Measurements from ENCODE around the gene PACS2.

GRCh38 chr14:105287249-105288102 lies 27.1 kb upstream of the PACS2 start:
- TF ChIP-seq CTCF (IDR thresholded peaks at IDR 0.05) (no peak), EP300 (IDR thresholded peaks at IDR 0.05) (no peak)
